Caco-2 (cell line): Measurements from ENCODE around the gene TRPT1. TPM values are rescaled to one million over a fixed set of nuclear protein-coding genes. Genes with fewer than 3 reads are reported as not detected.

Source experiments
- BruUV-seq: library from RNA; stranded (reverse); fragments of 400-500 nt; replicated peaks from 2 replicates; lab custom pipeline; 2021; lab: Mats Ljungman, UMichigan
- CTCF ChIA-PET: fragments of 300-600 bp; sonication (Branson Sonifier 250); formaldehyde crosslinking; loops from one replicate; lab custom pipeline; 2022; ENCODE audit warnings: antibody characterized with exemption; lab: Charles Lee
- POLR2A ChIA-PET: fragments of 300-600 bp; sonication (Branson Sonifier 250); formaldehyde crosslinking; loops from one replicate; lab custom pipeline; 2022; ENCODE audit warnings: antibody characterized with exemption; lab: Charles Lee
- DNase-seq, 2 experiments: peaks; one replicate each; pipeline versions ENCODE4 v3.0.0 to v3.0.0-alpha.2; 2020 to 2022
- H3K27me3 ChIP-seq: replicated peaks from 2 replicates; pipeline ENCODE4 v1.6.0; 2011; ENCODE audit warnings: low read length; ENCODE audit not compliant: control insufficient read depth, insufficient read depth
- H3K36me3 ChIP-seq: 2 replicates; pipeline ENCODE4 v1.5.1; 2011; ENCODE audit warnings: low read length; ENCODE audit not compliant: control insufficient read depth, insufficient read depth
- H3K4me1 ChIP-seq: fragments of 250-450 bp; sonication (Bioruptor Pico); 2 replicates; pipeline ENCODE4 v1.5.1; 2020; ENCODE audit warnings: mild to moderate bottlenecking
- H3K4me3 ChIP-seq: 2 replicates; pipeline ENCODE4 v1.5.1; 2011; ENCODE audit warnings: low read depth, mild to moderate bottlenecking, control low read depth, low read length
- H3K9me3 ChIP-seq: fragments of 250-450 bp; sonication (Bioruptor Pico); 2 replicates; pipeline ENCODE4 v1.5.1; 2020; ENCODE audit warnings: mild to moderate bottlenecking, moderate library complexity
- H3K27ac Mint-ChIP-seq: one replicate; pipeline ENCODE4 v1.8.0; 2022; ENCODE audit warnings: mixed read lengths; ENCODE audit not compliant: unreplicated experiment
- H3K27me3 Mint-ChIP-seq: one replicate; pipeline ENCODE4 v1.8.0; 2022; ENCODE audit warnings: mixed read lengths; ENCODE audit not compliant: insufficient read depth, unreplicated experiment
- H3K36me3 Mint-ChIP-seq: one replicate; pipeline ENCODE4 v1.8.0; 2022; ENCODE audit warnings: mild to moderate bottlenecking, mixed read lengths; ENCODE audit not compliant: insufficient read depth, unreplicated experiment
- H3K4me1 Mint-ChIP-seq: one replicate; pipeline ENCODE4 v1.8.0; 2022; ENCODE audit warnings: low read depth, mixed read lengths; ENCODE audit not compliant: unreplicated experiment
- H3K4me3 Mint-ChIP-seq: one replicate; pipeline ENCODE4 v1.8.0; 2022; ENCODE audit warnings: mild to moderate bottlenecking, moderate library complexity, mixed read lengths; ENCODE audit not compliant: unreplicated experiment
- H3K9me3 Mint-ChIP-seq: one replicate; pipeline ENCODE4 v1.8.0; 2022; ENCODE audit warnings: mixed read lengths; ENCODE audit not compliant: unreplicated experiment
- CTCF ChIP-seq, 2 experiments: fragments of 200-600 bp in 1 of 2; IDR thresholded peaks; 1 replicate in 1 of 2; 2 replicates in 1 of 2; pipeline versions ENCODE4 v1.5.1 to v1.8.0; 2011 to 2022; ENCODE audit warnings: antibody characterized with exemption in 1 of 2, control low read depth in 1 of 2, inconsistent platforms in 1 of 2, low read depth in 1 of 2, low read length in 1 of 2, mild to moderate bottlenecking in 1 of 2, moderate library complexity in 1 of 2; ENCODE audit not compliant: insufficient read depth in 1 of 2, severe bottlenecking in 1 of 2, unreplicated experiment in 1 of 2
- intact Hi-C: fragments of 100-400 bp; cut with micrococcal nuclease; formaldehyde crosslinking; loops from one replicate; pipeline ENCODE4 v1.10.0; 2022; ENCODE audit not compliant: unreplicated experiment
- total RNA-seq: library from RNA; stranded (reverse); gene quantifications from 2 replicates; pipeline ENCODE4 v1.2.3, GENCODE V29; 2022

Gene TRPT1
- total RNA-seq, 1 experiment from 2014 or later: 32.1 TPM

- H3K9me3 ChIP-seq: no peaks in the 10 kb centered on the region
- BruUV-seq: no TSS peak
- H3K4me1 Mint-ChIP-seq: no peaks in the 10 kb centered on the region
- no peaks in the 10 kb centered on the region for H3K4me1 ChIP-seq
- TF ChIP-seq CTCF (IDR thresholded peaks at IDR 0.05; ENCODE audit: insufficient read depth in 1 of 2, low read depth in 1 of 2, low read length in 1 of 2, severe bottlenecking in 1 of 2, unreplicated experiment in 1 of 2): no peak
- H3K27ac Mint-ChIP-seq: no peak overlapping the region
- H3K27me3 Mint-ChIP-seq: no peaks in the 10 kb centered on the region
- no peak overlapping the region for H3K4me3 Mint-ChIP-seq
- H3K36me3 ChIP-seq: no peaks in the 10 kb centered on the region; the same call in none of the 2 replicates
- CTCF ChIA-PET: interaction anchor here (0.6 to 0.7 kb wide), 2 partner anchors 36 to 88 kb away, joined by 3 to 5 read pairs; partner anchors contain the start of gene ESRRA
- intact Hi-C loops: no loop called here
- H3K9me3 Mint-ChIP-seq: no peaks in the 10 kb centered on the region
- H3K36me3 Mint-ChIP-seq: peaks cover 7% of the 10 kb centered on the region
- H3K4me3 ChIP-seq: no peak overlapping the region
- POLR2A ChIA-PET: no interaction called here
- no peak for DNase-seq
- H3K27me3 ChIP-seq: no peaks in the 10 kb centered on the region
These were observed 9.1 kb downstream of the TRPT1 start for GRCh38 chr11:64216879-64217278.

GRCh38 chr11:64211181-64211872 lies 14.7 kb downstream of the TRPT1 start:
- Histone ChIP-seq H3K36me3 (no peaks in the 10 kb centered on the region; the same call in none of the 2 replicates), H3K4me3 (no peak overlapping the region), H3K27me3 (no peaks in the 10 kb centered on the region), H3K4me1 (no peaks in the 10 kb centered on the region), H3K9me3 (no peaks in the 10 kb centered on the region)
- Mint-ChIP-seq H3K4me3 (no peak overlapping the region), H3K36me3 (peaks cover 50% of the 10 kb centered on the region), H3K27ac (no peak overlapping the region), H3K4me1 (no peaks in the 10 kb centered on the region), H3K9me3 (no peaks in the 10 kb centered on the region), H3K27me3 (no peaks in the 10 kb centered on the region)
- no peak for TF ChIP-seq CTCF (IDR thresholded peaks at IDR 0.05; ENCODE audit: insufficient read depth in 1 of 2, low read depth in 1 of 2, low read length in 1 of 2, severe bottlenecking in 1 of 2, unreplicated experiment in 1 of 2)
- BruUV-seq: no TSS peak
- POLR2A ChIA-PET: no interaction called here
- intact Hi-C loops: no loop called here
- DNase-seq: no peak
- CTCF ChIA-PET: interaction anchor here (0.5 to 1.0 kb wide), 4 partner anchors 15 to 106 kb away, joined by 3 to 6 read pairs (median 3); partner anchors contain the start of genes PRDX5 and TRMT112

- no peak overlapping the region for H3K4me3 Mint-ChIP-seq
- DNase-seq: no peak
- Histone ChIP-seq H3K27me3 (no peaks in the 10 kb centered on the region), H3K4me1 (no peaks in the 10 kb centered on the region), H3K9me3 (no peaks in the 10 kb centered on the region), H3K36me3 (no peaks in the 10 kb centered on the region; the same call in none of the 2 replicates), H3K4me3 (no peak overlapping the region)
- no peak overlapping the region for H3K27ac Mint-ChIP-seq
- CTCF ChIA-PET: interaction anchor here (0.5 to 1.0 kb wide), 3 partner anchors 20 to 107 kb away, joined by 3 read pairs; partner anchors contain the start of genes PRDX5 and TRMT112
- H3K4me1 Mint-ChIP-seq: no peaks in the 10 kb centered on the region
- intact Hi-C loops: no loop called here
- H3K9me3 Mint-ChIP-seq: no peaks in the 10 kb centered on the region
- H3K27me3 Mint-ChIP-seq: no peaks in the 10 kb centered on the region
- TF ChIP-seq CTCF (IDR thresholded peaks at IDR 0.05; ENCODE audit: insufficient read depth in 1 of 2, low read depth in 1 of 2, low read length in 1 of 2, severe bottlenecking in 1 of 2, unreplicated experiment in 1 of 2): no peak
- POLR2A ChIA-PET: no interaction called here
- H3K36me3 Mint-ChIP-seq: peaks cover 57% of the 10 kb centered on the region
- no TSS peak for BruUV-seq
These were observed 15.5 kb downstream of the TRPT1 start for GRCh38 chr11:64210301-64211020.
